ENCODE results near the gene LMOD2. TPM values are rescaled to one million over a fixed set of nuclear protein-coding genes. Genes with fewer than 3 reads are reported as not detected.

Gene LMOD2
- total and polyA plus RNA-seq, 9 of the 15 experiments (the other 6 are each of a cell fraction or from before 2014, with no cell fraction given) = 0.04 TPM; not detected in 8

GRCh38 chr7:123665157-123665556 lies 9.5 kb downstream of the LMOD2 start:
- BruUV-seq (replicated peaks) = no TSS peak
- TF ChIP-seq HMGXB4 (CRISPR knock-in tag; IDR thresholded peaks at IDR 0.05) (no peak), HDAC6 (IDR thresholded peaks at IDR 0.05; ENCODE audit: low read depth, low read length) (no peak)

GRCh38 chr7:123665896-123666295 lies 10.2 kb downstream of the LMOD2 start:
- DNase-seq (ENCODE audit: extremely low read depth in 1 of 4, low spot score in 3 of 4) = no peak
- H3K9ac ChIP-seq (ENCODE audit: insufficient read depth in 1 of 2, low read depth in 2 of 2, low read length in 2 of 2) = no peak overlapping the region
- H3K4me2 ChIP-seq (ENCODE audit: insufficient read depth, low read length) = no peak overlapping the region
- no peaks in the 10 kb centered on the region for H3K36me3 ChIP-seq (ENCODE audit: control insufficient read depth, insufficient read depth, low read length)
- H4K20me1 ChIP-seq (replicated peaks; ENCODE audit: control insufficient read depth, insufficient read depth, low read length) = no peaks in the 10 kb centered on the region
- H3K79me2 ChIP-seq (ENCODE audit: control insufficient read depth, insufficient read depth, low read length) = no peaks in the 10 kb centered on the region
- 15% methylated on average over 1 of the region's 1 CpG for whole genome bisulfite sequencing (ENCODE audit: insufficient coverage, low coverage, missing lambda C conversion rate)
- ChIA-PET POLR2A (interaction anchor here (0.6 to 1.9 kb wide), 5 partner anchors 10 to 1215 kb away, joined by 3 to 5 read pairs (median 4); partner anchors contain the start of gene LMOD2), CTCF (ENCODE audit: low intra/inter-chr PET ratio) (no interaction called here)
- H3K4me3 ChIP-seq = no peak overlapping the region
- peaks cover 7 to 12% of the 10 kb centered on the region in 2 experiments; a peak in 3 of 5 replicates for H3K27me3 ChIP-seq (ENCODE audit: control insufficient read depth in 2 of 2, insufficient read depth in 2 of 2, low read length in 2 of 2)
- in situ Hi-C loops (cut with MboI) = no loop called here
- no peak overlapping the region for H2AFZ ChIP-seq (ENCODE audit: low read depth, low read length)
- no peaks in the 10 kb centered on the region for H3K9me3 ChIP-seq (replicated peaks; ENCODE audit: control insufficient read depth, insufficient read depth, low read depth, low read length)
- no peak overlapping the region for H3K27ac ChIP-seq (ENCODE audit: extremely low read depth, low read depth, low read length)
- BruUV-seq (replicated peaks) = no TSS peak
- H3K4me1 ChIP-seq (replicated peaks in 1 of 2; ENCODE audit: control insufficient read depth in 2 of 2, insufficient read depth in 2 of 2, low read length in 2 of 2) = no peaks in the 10 kb centered on the region; a peak in 2 of 5 replicates
- FAIRE-seq = no peak
- no peak for ATAC-seq
- H3K9me1 ChIP-seq (ENCODE audit: control insufficient read depth, insufficient read depth, low read length) = no peaks in the 10 kb centered on the region
- intact Hi-C loops (cut with micrococcal nuclease) = no loop called here
- TF ChIP-seq ZNF75A (CRISPR knock-in tag; IDR thresholded peaks at IDR 0.05) (no peak), POU5F1 (IDR thresholded peaks at IDR 0.05; ENCODE audit: borderline replicate concordance, low read depth, low read length, partially characterized antibody) (no peak), ZNF407 (IDR thresholded peaks at IDR 0.05; ENCODE audit: low read depth) (no peak)

More at GRCh38 chr7:123665157-123665556, 9.5 kb downstream of the LMOD2 start:
- H3K9ac ChIP-seq (ENCODE audit: insufficient read depth in 1 of 2, low read depth in 2 of 2, low read length in 2 of 2) = no peak overlapping the region
- no peaks in the 10 kb centered on the region for H3K9me3 ChIP-seq (replicated peaks; ENCODE audit: control insufficient read depth, insufficient read depth, low read depth, low read length)
- H3K9me1 ChIP-seq (ENCODE audit: control insufficient read depth, insufficient read depth, low read length) = no peaks in the 10 kb centered on the region
- no peak overlapping the region for H3K4me2 ChIP-seq (ENCODE audit: insufficient read depth, low read length)
- POLR2A ChIA-PET = interaction anchor here (1.0 to 1.9 kb wide), 6 partner anchors 9 to 150 kb away, joined by 3 to 5 read pairs (median 4); partner anchors contain the start of gene LMOD2
- FAIRE-seq = no peak
- H4K20me1 ChIP-seq (replicated peaks; ENCODE audit: control insufficient read depth, insufficient read depth, low read length) = no peaks in the 10 kb centered on the region
- 0% methylated on average over 2 of the region's 2 CpGs for WGBS (ENCODE audit: insufficient coverage, low coverage, missing lambda C conversion rate)
- peaks cover 7 to 12% of the 10 kb centered on the region in 2 experiments; a peak in 3 of 5 replicates for H3K27me3 ChIP-seq (ENCODE audit: control insufficient read depth in 2 of 2, insufficient read depth in 2 of 2, low read length in 2 of 2)
- intact Hi-C loops (cut with micrococcal nuclease) = no loop called here
- H2AFZ ChIP-seq (ENCODE audit: low read depth, low read length) = no peak overlapping the region
- H3K4me3 ChIP-seq = no peak overlapping the region
- CTCF ChIA-PET (ENCODE audit: low intra/inter-chr PET ratio) = interaction anchor here (0.6 kb wide), 1 partner anchor 1772 kb away, joined by 3 read pairs; no protein-coding TSS in a partner anchor
- H3K36me3 ChIP-seq (ENCODE audit: control insufficient read depth, insufficient read depth, low read length) = no peaks in the 10 kb centered on the region
- DNase-seq (ENCODE audit: extremely low read depth in 1 of 4, low spot score in 3 of 4) = no peak
- in situ Hi-C loops (cut with MboI) = no loop called here
- no peak for ATAC-seq
- H3K27ac ChIP-seq (ENCODE audit: extremely low read depth, low read depth, low read length) = no peak overlapping the region
- H3K4me1 ChIP-seq (replicated peaks in 1 of 2; ENCODE audit: control insufficient read depth in 2 of 2, insufficient read depth in 2 of 2, low read length in 2 of 2) = no peaks in the 10 kb centered on the region; a peak in 2 of 5 replicates
- H3K79me2 ChIP-seq (ENCODE audit: control insufficient read depth, insufficient read depth, low read length) = no peaks in the 10 kb centered on the region
